Measurements from ENCODE around the gene SH3BGRL.

GRCh38 chrX:81337805-81338204 is 135.9 kb downstream of the SH3BGRL start:
- TF ChIP-seq REST (IDR thresholded peaks at IDR 0.05; ENCODE audit: insufficient read depth in 1 of 2, low read depth in 2 of 2, low read length in 1 of 2), result no peak
- no peak for TF ChIP-seq POLR2AphosphoS5 (IDR thresholded peaks at IDR 0.05; ENCODE audit: low read depth, low read length)
- no peak for TF ChIP-seq CTCF (IDR thresholded peaks at IDR 0.05)

All from Panc1 (cell line).